Measurements from ENCODE around the gene EIF3B.
"Not testable (repeated sequence)": the region's sequence is repeated elsewhere in the genome, so short reads cannot be mapped to it uniquely, and the experiment has no call there.

Gene EIF3B

DNA sequence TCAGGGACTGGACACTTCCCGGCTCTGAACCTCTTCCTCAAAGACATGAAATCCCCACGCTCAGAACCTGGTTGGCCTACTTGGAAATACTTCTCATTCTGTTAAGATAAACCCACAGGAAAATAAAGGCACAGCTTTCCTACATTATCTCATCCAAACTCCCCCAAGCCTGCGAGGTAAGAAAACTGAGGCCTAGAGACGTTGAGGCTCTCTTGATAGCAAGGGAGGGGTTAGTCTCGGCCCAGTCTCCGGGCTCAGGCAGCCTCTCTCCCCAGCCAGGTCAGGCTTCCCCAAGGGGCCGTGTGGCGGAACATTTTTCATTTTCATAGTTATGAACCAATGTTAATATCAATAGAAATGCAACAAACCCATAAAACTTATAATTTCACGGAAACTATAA lies 4.6 kb upstream of the EIF3B start:
- DNase-seq: no peak

GRCh38 chr7:2350861-2351260 lies 3.8 kb upstream of the EIF3B start:
- DNase-seq: no peak

- no peak for DNase-seq
These were observed 1.3 kb upstream of the EIF3B start for GRCh38 chr7:2353113-2353935.

GRCh38 chr7:2353936-2354185 lies 766 bp upstream of the EIF3B start:
- DNase-seq: peak; percentile 72

DNA sequence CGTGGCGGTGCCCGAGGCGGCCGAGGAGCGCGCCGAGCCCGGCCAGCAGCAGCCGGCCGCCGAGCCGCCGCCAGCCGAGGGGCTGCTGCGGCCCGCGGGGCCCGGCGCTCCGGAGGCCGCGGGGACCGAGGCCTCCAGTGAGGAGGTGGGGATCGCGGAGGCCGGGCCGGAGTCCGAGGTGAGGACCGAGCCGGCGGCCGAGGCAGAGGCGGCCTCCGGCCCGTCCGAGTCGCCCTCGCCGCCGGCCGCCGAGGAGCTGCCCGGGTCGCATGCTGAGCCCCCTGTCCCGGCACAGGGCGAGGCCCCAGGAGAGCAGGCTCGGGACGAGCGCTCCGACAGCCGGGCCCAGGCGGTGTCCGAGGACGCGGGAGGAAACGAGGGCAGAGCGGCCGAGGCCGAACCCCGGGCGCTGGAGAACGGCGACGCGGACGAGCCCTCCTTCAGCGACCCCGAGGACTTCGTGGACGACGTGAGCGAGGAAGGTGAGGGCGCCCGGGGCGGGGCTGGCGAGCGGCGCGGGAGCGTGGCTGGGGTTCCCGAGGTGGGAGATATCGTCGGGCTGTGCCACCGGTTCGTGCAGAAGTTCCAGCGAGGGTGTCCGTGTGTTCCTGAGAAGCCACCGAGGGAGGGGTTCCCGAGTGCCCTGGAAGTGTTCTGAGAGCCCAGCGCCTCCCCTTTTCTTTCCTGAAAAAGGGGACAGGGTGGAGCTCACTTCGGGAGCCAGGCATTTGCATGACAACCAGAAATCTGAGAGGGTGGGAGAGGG lies 495 bp downstream of the EIF3B start:
- no peak for DNase-seq

- DNase-seq: no peak
These were observed 1.0 kb downstream of the EIF3B start for GRCh38 chr7:2355705-2356008.

GRCh38 chr7:2357165-2357564 lies 2.5 kb downstream of the EIF3B start:
- DNase-seq: no peak

DNA sequence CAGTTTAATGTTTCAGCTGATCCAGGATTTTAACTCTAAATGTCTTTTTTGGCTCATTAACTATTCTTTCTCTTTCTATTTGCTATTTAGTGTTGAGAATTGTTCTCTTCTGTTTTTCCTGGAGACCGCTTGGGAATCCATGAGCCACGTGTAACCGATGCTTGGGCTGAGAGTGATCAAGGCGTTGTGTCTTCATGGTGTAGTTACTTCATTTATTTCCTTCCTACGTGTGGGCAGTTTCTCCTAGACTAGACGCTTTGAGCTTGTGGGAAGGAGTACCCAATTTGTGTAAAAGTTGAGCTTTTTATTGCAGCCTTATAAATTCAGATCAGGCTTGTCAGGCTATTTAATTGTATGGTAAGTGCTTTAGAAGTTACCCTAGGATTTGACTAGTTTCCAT lies 2.9 kb downstream of the EIF3B start:
- no peak for DNase-seq

- DNase-seq: no peak
These were observed 4.4 kb downstream of the EIF3B start for GRCh38 chr7:2358968-2359527.

GRCh38 chr7:2359610-2360009 lies 5.0 kb downstream of the EIF3B start:
- no peak for DNase-seq

DNA sequence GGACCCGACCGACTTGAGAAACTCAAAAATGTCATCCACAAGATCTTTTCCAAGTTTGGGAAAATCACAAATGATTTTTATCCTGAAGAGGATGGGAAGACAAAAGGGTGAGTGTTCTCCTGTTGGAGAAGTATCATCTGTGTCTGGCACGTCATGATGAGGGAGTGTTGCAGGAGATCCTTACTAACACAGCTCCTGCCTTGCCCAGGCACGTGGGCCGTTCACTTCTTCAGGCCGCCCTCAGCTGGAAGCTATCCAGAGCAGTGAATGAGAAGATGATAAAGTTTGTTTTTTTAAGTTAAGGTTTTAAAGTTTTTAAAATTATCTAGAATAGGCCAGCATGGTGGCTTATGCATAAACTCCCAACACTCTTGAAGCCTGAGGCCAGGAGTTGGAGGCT lies 6.2 kb downstream of the EIF3B start:
- DNase-seq: no peak

GRCh38 chr7:2362385-2363088 lies 7.9 kb downstream of the EIF3B start:
- DNase-seq: no peak

GRCh38 chr7:2369139-2369538 lies 14.5 kb downstream of the EIF3B start:
- DNase-seq: no peak

- no peak for DNase-seq
These were observed 16.7 kb downstream of the EIF3B start for GRCh38 chr7:2371329-2371728.

GRCh38 chr7:2372724-2373123 lies 18.1 kb downstream of the EIF3B start:
- DNase-seq: no peak

DNA sequence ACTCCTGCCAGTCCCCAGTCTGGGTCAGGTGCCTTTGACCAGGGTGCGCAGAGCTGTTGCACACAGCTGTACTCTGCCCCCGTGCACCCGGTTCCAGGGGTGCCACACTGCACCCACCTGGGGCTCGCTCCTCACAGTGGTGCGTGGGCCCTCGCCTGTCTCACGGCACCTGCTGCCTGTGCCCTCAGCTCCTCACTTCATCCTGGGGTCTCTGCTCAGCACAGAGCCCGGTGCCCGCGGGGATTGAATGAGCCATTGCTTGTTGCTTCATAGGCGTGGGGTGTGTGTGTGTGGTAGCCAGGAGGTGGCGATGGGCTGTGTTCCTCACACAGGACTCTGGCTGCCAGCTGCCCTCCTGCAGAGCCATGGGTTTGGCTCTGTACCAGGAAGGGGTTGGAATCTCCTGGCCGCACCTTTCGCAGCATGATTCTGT lies 18.5 kb downstream of the EIF3B start:
- DNase-seq: no peak

- DNase-seq: no peak
These were observed 19.0 kb downstream of the EIF3B start for GRCh38 chr7:2373646-2374045.

DNA sequence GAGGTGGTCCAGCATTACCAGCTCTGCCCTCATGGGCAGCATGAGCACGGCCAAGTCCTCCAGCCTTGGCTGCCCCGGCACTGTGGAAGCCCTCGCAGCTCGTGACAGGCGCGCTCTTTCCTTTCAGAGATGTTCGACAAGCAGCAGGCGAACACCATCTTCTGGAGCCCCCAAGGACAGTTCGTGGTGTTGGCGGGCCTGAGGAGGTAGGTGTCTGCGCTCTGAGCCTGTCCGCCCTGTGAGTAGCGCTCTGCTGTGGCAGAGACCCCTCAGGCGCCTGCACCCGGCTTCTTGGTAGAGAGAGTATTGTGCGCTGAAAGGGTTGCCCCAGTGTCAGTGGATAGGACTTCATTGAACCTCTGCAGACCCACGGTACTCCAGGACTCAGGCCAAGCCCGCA lies 19.8 kb downstream of the EIF3B start:
- DNase-seq: no peak

DNA sequence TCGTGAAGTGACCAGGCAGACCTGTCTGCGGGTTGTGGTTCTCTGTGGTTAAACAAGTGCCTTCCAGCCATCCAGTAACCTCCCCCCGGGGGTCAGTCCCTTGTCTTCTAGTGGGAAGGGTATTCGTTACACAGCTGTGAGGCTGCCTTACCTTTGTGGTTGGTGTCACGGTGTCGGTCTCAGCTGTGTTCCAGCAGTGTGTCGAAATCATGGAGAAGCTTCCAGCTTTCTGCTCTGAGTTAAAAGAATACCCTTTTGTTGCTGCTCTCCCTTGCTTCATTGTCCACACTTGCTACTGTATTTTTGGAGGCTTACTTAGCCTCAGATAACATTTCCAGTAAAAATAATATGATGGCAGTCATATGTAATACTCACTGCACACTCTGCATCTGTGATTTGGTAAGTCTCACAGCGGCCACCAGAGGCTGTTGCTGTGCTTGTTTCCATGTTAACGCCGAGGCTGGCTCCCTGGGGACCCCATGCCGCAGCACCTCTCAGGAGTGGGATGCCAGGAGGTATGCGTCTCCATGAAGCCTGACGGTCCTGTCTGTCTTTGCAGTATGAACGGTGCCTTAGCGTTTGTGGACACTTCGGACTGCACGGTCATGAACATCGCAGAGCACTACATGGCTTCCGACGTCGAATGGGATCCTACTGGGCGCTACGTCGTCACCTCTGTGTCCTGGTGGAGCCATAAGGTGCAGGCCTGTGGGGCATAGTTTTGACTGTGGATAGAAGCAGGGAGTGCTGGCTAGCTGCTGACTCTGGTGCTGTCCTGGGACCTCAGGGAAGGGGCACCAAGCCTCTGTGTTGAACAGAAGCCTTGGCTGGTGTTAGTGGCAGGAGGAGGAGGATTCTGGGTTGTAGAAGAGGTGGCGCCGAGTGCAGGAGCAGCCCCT lies 20.5 kb downstream of the EIF3B start:
- no peak for DNase-seq

GRCh38 chr7:2376351-2377154 lies 21.9 kb downstream of the EIF3B start:
- DNase-seq: no peak

GRCh38 chr7:2377492-2377891 lies 22.9 kb downstream of the EIF3B start:
- DNase-seq: not testable (repeated sequence)

- DNase-seq: not testable (repeated sequence)
These were observed 23.5 kb downstream of the EIF3B start for GRCh38 chr7:2378125-2378524.

All from DMS79 (cell line).